Natural killer cell (primary cell): ENCODE data around the gene NUDC. TPM values are rescaled to one million over a fixed set of nuclear protein-coding genes. Genes with fewer than 3 reads are reported as not detected.

Experiments
- ATAC-seq, 3 donors: fragments of 150-1000 bp in 2 of 3; fragments of 200-7000 bp in 1 of 3; cut with Tn5 transposase; 1 replicate in 1 of 3; 2 replicates in 2 of 3; pipeline ENCODE4 v1.10.0; 2021; ENCODE audit warnings: mild to moderate bottlenecking in 2 of 3, moderate library complexity in 2 of 3
- DNase-seq, 2 donors: peaks; one replicate each; pipeline versions ENCODE4 v3.0.0 to v3.0.0-alpha.2; 2013 to 2021; ENCODE audit warnings: mixed read lengths in 1 of 2
- H3K27ac ChIP-seq: one replicate; pipeline ENCODE4 v1.5.1; 2013; ENCODE audit warnings: mild to moderate bottlenecking, low read length
- H3K27me3 ChIP-seq: one replicate; pipeline ENCODE4 v1.6.1; 2013; ENCODE audit warnings: low read length; ENCODE audit not compliant: control insufficient read depth, insufficient read depth
- H3K36me3 ChIP-seq: one replicate; pipeline ENCODE4 v1.6.1; 2013; ENCODE audit warnings: low read length; ENCODE audit not compliant: control insufficient read depth, insufficient read depth
- H3K4me1 ChIP-seq: one replicate; pipeline ENCODE4 v1.6.1; 2013; ENCODE audit warnings: low read length; ENCODE audit not compliant: control insufficient read depth, insufficient read depth
- H3K4me3 ChIP-seq: one replicate; pipeline ENCODE4 v1.5.1; 2013; ENCODE audit warnings: low read length
- H3K9me3 ChIP-seq: one replicate; pipeline ENCODE4 v1.6.1; 2013; ENCODE audit warnings: low read length; ENCODE audit not compliant: control insufficient read depth, insufficient read depth
- H3K27ac Mint-ChIP-seq, 2 donors: one replicate each; pipeline ENCODE4 v1.8.0; 2022; ENCODE audit warnings: mild to moderate bottlenecking in 2 of 2, mixed read lengths in 2 of 2, moderate library complexity in 1 of 2
- H3K27me3 Mint-ChIP-seq, 2 donors: one replicate each; pipeline ENCODE4 v1.8.0; 2022; ENCODE audit warnings: low read depth in 2 of 2, mixed read lengths in 2 of 2
- H3K36me3 Mint-ChIP-seq: one replicate; pipeline ENCODE4 v1.8.0; 2022; ENCODE audit warnings: mixed read lengths
- H3K4me1 Mint-ChIP-seq, 2 donors: one replicate each; pipeline ENCODE4 v1.8.0; 2022; ENCODE audit warnings: mixed read lengths in 2 of 2
- H3K4me3 Mint-ChIP-seq: one replicate; pipeline ENCODE4 v1.8.0; 2022; ENCODE audit warnings: mild to moderate bottlenecking, moderate library complexity, mixed read lengths
- H3K9me3 Mint-ChIP-seq, 2 donors: one replicate each; pipeline ENCODE4 v1.8.0; 2022; ENCODE audit warnings: mixed read lengths in 2 of 2
- WGBS: methylation state at CpG from one replicate; pipeline ENCODE4 v1.1.7; 2013; ENCODE audit warnings: missing lambda C conversion rate; ENCODE audit not compliant: insufficient coverage; 5-methylcytosine and 5-hydroxymethylcytosine counted together
- intact Hi-C: fragments of 100-400 bp; cut with micrococcal nuclease; formaldehyde crosslinking; loops from one replicate; pipeline ENCODE4 v1.14.2; 2022
- total RNA-seq, 4 donors: library from RNA; stranded (reverse); fragments of 120-200 nt in 1 of 4; gene quantifications; one replicate each; pipeline versions ENCODE4 v1.2.3 to v1.2.4, GENCODE V29; 2013 to 2022
- TF ChIP-seq, protein P1 (sequence below): fragments of 200-600 bp; IDR thresholded peaks from one replicate; pipeline ENCODE4 v1.8.0; 2022; ENCODE audit warnings: antibody characterized with exemption

NUDC gene
- total RNA-seq, 3 donors from 2014 or later (not counting 1 experiment from before 2014, with no cell fraction given): 43.6 to 46.6 (median 43.7) TPM

DNA sequence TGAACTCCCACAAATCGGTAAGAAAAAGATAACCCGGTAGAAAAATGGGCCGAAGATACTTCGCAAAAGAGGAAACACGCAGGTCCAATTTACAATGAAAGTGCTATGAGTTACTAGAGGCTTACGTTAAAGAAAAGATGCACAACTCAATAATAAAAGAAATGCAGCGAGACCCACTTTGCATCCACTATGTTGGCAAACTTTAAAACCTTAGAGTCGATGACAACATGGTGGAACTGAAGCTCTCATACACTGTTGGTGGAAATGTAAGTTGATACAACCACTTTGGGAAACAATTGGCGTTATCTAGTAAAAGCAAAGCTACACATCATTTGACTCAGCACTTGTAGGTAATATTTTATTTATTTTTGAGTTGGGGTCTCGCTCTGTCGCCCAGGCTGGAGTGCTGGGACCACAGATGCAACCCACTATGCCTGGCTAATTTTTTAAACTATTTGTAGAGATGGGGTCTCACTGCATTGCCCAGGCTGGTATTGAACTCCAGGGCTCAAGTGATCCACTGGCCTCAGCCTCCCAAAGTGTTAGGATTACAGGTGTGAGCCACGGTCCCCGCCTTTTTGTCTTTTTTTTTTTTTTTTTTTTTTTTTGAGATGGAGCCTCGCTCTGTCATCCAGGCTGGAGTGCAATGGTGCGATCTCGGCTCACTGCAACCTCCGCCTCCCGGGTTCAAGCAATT lies 20.6 kb upstream of the NUDC start:
- H3K4me1 ChIP-seq: peaks cover 14% of the 10 kb centered on the region
- H3K27ac ChIP-seq: peak overlapping the region; percentile 87
- intact Hi-C loops: loop anchor here (1.0 kb wide), 2 partner anchors 20 to 36 kb away; partner anchors contain the start of gene NUDC
- Mint-ChIP-seq H3K27me3 (no peaks in the 10 kb centered on the region), H3K4me1 (peaks cover 24 to 28% of the 10 kb centered on the region in 2 donors), H3K4me3 (peak overlapping the region; percentile 97), H3K9me3 (no peaks in the 10 kb centered on the region), H3K27ac (peak overlapping the region; percentile 95 to 96), H3K36me3 (no peaks in the 10 kb centered on the region)
- TF ChIP-seq, protein P1, sequence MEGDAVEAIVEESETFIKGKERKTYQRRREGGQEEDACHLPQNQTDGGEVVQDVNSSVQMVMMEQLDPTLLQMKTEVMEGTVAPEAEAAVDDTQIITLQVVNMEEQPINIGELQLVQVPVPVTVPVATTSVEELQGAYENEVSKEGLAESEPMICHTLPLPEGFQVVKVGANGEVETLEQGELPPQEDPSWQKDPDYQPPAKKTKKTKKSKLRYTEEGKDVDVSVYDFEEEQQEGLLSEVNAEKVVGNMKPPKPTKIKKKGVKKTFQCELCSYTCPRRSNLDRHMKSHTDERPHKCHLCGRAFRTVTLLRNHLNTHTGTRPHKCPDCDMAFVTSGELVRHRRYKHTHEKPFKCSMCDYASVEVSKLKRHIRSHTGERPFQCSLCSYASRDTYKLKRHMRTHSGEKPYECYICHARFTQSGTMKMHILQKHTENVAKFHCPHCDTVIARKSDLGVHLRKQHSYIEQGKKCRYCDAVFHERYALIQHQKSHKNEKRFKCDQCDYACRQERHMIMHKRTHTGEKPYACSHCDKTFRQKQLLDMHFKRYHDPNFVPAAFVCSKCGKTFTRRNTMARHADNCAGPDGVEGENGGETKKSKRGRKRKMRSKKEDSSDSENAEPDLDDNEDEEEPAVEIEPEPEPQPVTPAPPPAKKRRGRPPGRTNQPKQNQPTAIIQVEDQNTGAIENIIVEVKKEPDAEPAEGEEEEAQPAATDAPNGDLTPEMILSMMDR: no peak
- WGBS: 45% methylated on average over 12 of the region's 18 CpGs
- ATAC-seq: no peak
- no peaks in the 10 kb centered on the region for H3K27me3 ChIP-seq
- H3K9me3 ChIP-seq: no peaks in the 10 kb centered on the region
- no peak for DNase-seq
- peaks cover 4% of the 10 kb centered on the region for H3K36me3 ChIP-seq
- peak overlapping the region; percentile 92 for H3K4me3 ChIP-seq

DNA sequence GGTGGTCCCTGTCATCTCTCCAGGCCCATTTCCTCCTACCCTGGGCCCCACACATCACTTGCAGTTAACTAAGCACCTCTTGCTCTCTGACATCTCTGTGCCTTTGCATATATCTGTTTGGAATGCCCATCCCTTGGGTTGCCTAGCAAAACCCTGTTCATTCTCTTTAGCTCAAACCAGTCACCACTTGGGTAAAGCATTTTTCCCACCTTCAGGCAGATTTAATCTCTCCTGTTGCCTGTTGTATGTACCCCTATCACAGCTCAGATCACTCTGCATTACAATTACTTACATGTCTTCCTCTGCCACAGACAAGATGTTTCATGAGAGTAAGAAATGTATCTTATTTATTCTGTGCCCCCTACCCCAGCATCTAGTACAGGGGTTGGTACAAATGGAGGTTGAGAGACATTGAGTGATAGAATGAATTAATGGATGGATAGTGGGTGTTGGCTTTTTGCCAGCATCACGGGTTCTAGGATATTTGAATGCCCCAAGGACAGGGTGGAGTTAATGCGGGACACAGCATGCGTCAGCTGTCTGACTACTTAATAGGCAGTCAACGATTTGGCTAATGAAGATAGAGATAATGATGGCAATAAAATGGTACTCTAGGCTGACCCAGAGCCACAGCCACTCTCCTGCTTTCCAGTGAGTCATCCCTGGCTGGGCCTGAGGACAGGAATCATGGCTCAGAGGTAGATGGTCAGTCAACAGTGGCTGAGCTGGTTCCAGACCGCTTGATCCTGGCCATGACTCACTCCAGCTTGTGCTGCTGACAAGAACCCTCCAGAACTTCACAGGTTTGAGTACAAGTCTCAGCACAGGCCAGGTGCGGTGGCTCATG lies 14.2 kb upstream of the NUDC start:
- Histone ChIP-seq H3K4me3 (no peak overlapping the region), H3K27me3 (no peaks in the 10 kb centered on the region), H3K9me3 (no peaks in the 10 kb centered on the region), H3K27ac (no peak overlapping the region), H3K4me1 (no peaks in the 10 kb centered on the region), H3K36me3 (no peaks in the 10 kb centered on the region)
- 73% methylated on average over 6 of the region's 6 CpGs for WGBS
- DNase-seq (no peak), ATAC-seq (no peak)
- Mint-ChIP-seq H3K9me3 (no peaks in the 10 kb centered on the region), H3K36me3 (no peaks in the 10 kb centered on the region), H3K4me1 (no peaks in the 10 kb centered on the region), H3K27me3 (peaks cover 0 to 4% of the 10 kb centered on the region in 2 donors), H3K27ac (no peak overlapping the region), H3K4me3 (no peak overlapping the region)
- TF ChIP-seq, protein P1: no peak
- intact Hi-C loops: no loop called here

DNA sequence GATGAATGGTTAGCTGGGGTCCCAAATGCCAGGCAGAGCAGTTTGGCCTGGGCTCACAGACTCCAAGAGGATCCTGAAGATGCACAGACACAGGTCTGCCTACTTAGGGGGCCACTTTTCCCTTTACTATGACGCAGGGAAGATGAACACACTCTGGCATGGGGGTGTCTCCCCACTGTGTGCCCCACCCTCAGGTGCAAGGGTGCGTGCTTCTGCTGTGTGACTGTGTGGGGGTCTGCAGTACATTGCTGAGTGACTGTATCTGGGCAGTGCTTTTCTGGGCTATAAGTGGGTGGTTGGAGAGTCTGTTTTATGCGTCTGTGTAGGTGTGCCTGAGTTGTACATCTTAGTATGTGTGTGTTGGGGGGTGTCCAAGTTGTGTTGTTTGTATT lies 11.6 kb upstream of the NUDC start:
- intact Hi-C loops: no loop called here
- Histone ChIP-seq H3K27me3 (no peaks in the 10 kb centered on the region), H3K27ac (no peak overlapping the region), H3K4me3 (no peak overlapping the region), H3K36me3 (no peaks in the 10 kb centered on the region), H3K9me3 (no peaks in the 10 kb centered on the region), H3K4me1 (no peaks in the 10 kb centered on the region)
- Mint-ChIP-seq H3K27me3 (peaks cover 0 to 4% of the 10 kb centered on the region in 2 donors), H3K4me3 (no peak overlapping the region), H3K36me3 (no peaks in the 10 kb centered on the region), H3K27ac (no peak overlapping the region), H3K9me3 (no peaks in the 10 kb centered on the region), H3K4me1 (no peaks in the 10 kb centered on the region)
- DNase-seq (no peak), ATAC-seq (no peak)
- TF ChIP-seq, protein P1: no peak
- 92% methylated on average over 3 of the region's 3 CpGs for WGBS
